Left ventricle myocardium inferior (tissue), 1 donor: ENCODE results near the gene GPR39. TPM values are rescaled to one million over a fixed set of nuclear protein-coding genes. Genes with fewer than 3 reads are reported as not detected.

Source experiments
- DNase-seq: peaks from one replicate; pipeline ENCODE4 v3.0.0-alpha.2; 2020
- H3K27ac ChIP-seq: fragments of 200-600 bp; replicated peaks from 2 replicates; pipeline ENCODE4 v1.8.0; 2021
- H3K27me3 ChIP-seq: fragments of 200-600 bp; 2 replicates; pipeline ENCODE4 v1.8.0; 2021; ENCODE audit warnings: low read depth
- H3K36me3 ChIP-seq: fragments of 200-600 bp; 2 replicates; pipeline ENCODE4 v1.8.0; 2021
- H3K4me1 ChIP-seq: fragments of 200-600 bp; 2 replicates; pipeline ENCODE4 v1.8.0; 2021
- H3K4me3 ChIP-seq: fragments of 200-600 bp; 2 replicates; pipeline ENCODE4 v1.8.0; 2021; ENCODE audit warnings: mild to moderate bottlenecking, moderate library complexity
- H3K9me3 ChIP-seq: fragments of 200-600 bp; replicated peaks from 2 replicates; pipeline ENCODE4 v1.8.0; 2021
- intact Hi-C: fragments of 100-400 bp; cut with micrococcal nuclease; formaldehyde crosslinking; loops from one replicate; pipeline ENCODE4 v1.11.0; 2022
- total RNA-seq: library from RNA; stranded (reverse); fragmentation: NEBNext Ultra II Directional; extraction: Animal tissue kit (Norgen Biotek cat#: 25700); gene quantifications from one replicate; pipeline ENCODE4 v1.2.1, GENCODE V29; 2021
- TF ChIP-seq, protein P1 (sequence below): fragments of 200-600 bp; IDR thresholded peaks from 2 replicates; pipeline ENCODE4 v1.8.0; 2021; ENCODE audit warnings: antibody characterized with exemption, mild to moderate bottlenecking, borderline replicate concordance
- donor health status: DM: no; HTN: yes; CAD: no; lungs with severe emphysema.

The GPR39 gene
- total RNA-seq, 1 donor from 2014 or later, result not detected

DNA sequence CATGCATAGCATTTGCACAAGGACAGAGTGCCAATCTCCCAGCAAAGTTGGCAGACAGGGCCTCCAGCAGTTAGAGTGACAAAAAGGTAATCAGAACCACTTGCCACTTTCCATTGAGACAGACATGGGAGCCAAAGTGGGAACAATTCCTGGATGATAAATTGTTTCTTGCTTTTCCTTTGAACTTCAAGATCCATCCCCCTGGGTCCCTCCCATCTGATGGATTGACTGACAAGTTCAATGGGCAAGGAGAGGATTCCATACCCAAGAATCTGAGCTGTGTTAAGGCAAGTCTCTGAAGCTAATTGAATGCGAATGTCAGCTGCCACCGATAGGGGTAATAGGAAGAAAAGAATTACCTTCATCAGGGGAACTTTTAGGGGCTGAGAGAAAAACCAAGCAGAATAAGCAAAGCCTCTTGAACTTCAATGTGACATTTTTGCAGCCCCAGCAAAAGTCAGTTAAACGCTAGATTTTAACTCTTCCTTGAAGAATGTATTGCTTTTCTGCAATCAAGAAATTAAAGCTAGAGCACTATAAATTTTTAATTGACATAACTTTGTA is 156.9 kb downstream of the GPR39 start:
- TF ChIP-seq, protein P1, sequence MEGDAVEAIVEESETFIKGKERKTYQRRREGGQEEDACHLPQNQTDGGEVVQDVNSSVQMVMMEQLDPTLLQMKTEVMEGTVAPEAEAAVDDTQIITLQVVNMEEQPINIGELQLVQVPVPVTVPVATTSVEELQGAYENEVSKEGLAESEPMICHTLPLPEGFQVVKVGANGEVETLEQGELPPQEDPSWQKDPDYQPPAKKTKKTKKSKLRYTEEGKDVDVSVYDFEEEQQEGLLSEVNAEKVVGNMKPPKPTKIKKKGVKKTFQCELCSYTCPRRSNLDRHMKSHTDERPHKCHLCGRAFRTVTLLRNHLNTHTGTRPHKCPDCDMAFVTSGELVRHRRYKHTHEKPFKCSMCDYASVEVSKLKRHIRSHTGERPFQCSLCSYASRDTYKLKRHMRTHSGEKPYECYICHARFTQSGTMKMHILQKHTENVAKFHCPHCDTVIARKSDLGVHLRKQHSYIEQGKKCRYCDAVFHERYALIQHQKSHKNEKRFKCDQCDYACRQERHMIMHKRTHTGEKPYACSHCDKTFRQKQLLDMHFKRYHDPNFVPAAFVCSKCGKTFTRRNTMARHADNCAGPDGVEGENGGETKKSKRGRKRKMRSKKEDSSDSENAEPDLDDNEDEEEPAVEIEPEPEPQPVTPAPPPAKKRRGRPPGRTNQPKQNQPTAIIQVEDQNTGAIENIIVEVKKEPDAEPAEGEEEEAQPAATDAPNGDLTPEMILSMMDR, result no peak

DNA sequence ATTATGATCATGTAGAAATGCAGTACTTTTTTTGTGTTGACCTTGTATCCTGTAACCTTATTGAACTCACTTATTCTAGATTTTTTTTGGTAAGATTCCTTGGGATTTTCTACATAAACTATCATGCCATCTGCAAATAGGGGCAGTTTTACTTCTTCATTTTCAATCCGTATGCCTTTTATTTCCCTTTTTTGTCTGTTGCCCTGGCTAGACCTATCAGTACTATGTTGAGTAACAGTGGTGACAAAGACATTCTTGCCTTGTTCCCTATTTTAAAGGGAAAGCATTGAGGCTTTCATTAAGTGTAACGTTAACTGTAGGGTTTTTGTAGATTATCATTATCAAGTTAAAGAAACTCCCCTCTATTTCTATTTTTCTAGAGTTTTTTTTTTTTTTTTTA is 161.1 kb downstream of the GPR39 start:
- DNase-seq, result no peak
- Histone ChIP-seq H3K9me3 (no peaks in the 10 kb centered on the region), H3K36me3 (no peaks in the 10 kb centered on the region), H3K4me1 (no peaks in the 10 kb centered on the region), H3K4me3 (no peak overlapping the region), H3K27me3 (peaks cover 22% of the 10 kb centered on the region), H3K27ac (no peak overlapping the region)
- TF ChIP-seq, protein P1, result no peak
- intact Hi-C loops, result no loop called here

More for the DNA sequence above, 156.9 kb downstream of the GPR39 start:
- H3K27ac ChIP-seq, result no peak overlapping the region
- H3K9me3 ChIP-seq, result no peaks in the 10 kb centered on the region
- peaks cover 29% of the 10 kb centered on the region for H3K27me3 ChIP-seq
- intact Hi-C loops, result no loop called here
- no peaks in the 10 kb centered on the region for H3K4me1 ChIP-seq
- no peak for DNase-seq
- H3K4me3 ChIP-seq, result no peak overlapping the region
- no peaks in the 10 kb centered on the region for H3K36me3 ChIP-seq

DNA sequence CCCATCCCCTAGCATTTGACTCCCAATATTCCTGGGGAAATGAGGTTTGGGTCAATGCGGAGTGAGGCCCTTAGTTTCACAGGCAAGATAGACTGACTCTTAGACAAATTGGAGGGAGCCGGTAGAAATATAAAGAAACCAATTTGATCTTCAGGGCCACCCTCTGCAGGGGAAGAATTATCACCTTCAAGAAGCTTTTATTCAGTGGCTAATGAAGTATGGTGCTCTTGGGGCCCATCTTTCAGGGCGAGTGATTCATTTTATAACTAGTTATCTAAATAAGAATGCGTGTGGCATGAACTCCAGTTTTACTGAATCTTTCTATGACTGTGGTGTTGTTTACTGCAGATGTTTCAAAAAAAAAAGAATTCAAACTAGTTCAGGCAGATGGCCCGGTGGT is 165.0 kb downstream of the GPR39 start:
- intact Hi-C loops, result no loop called here
- no peak overlapping the region for H3K4me3 ChIP-seq
- H3K4me1 ChIP-seq, result no peaks in the 10 kb centered on the region
- no peaks in the 10 kb centered on the region for H3K9me3 ChIP-seq
- peaks cover 18% of the 10 kb centered on the region for H3K27me3 ChIP-seq
- TF ChIP-seq, protein P1, result no peak
- no peak overlapping the region for H3K27ac ChIP-seq
- DNase-seq, result no peak
- no peaks in the 10 kb centered on the region for H3K36me3 ChIP-seq

DNA sequence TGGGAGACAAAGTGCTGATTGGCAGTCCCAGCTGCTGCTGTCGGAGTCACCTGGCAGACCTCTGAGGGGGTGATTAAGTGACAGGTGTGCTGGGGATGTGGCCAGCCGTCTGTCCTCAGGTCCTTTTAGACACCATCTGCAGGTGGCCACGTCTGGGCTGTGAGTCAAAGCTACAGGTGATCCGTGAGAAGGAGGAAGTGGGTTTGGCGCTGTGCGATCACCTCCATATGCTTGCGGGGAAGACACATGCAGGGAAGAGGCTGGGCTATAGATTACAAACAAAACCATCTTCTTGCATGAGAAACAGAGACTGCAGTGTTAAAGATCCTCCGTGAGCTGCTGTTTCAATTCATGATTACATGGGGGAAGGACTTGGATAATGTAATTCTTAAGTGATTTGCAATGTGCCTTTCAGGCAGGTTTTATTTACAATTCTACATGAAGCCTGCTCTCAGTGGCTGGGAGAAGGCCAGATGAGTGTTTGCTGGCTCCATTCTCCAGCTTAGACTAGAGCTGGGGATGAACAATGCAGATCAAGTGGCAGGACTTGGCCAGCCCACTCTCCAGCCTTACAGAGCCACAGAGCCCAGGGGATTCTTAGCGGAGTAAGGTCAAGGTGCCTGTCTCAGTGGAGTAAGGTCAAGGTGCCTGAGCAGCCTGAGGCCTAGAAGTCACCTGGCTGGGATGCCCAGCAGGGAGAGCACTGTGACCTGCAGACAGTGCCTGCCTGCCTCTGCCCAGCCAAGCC is 165.6 kb downstream of the GPR39 start:
- Histone ChIP-seq H3K27me3 (peaks cover 18% of the 10 kb centered on the region), H3K9me3 (no peaks in the 10 kb centered on the region), H3K27ac (no peak overlapping the region), H3K4me1 (no peaks in the 10 kb centered on the region), H3K36me3 (no peaks in the 10 kb centered on the region), H3K4me3 (no peak overlapping the region)
- intact Hi-C loops, result no loop called here
- no peak for DNase-seq
- TF ChIP-seq, protein P1, result no peak

DNA sequence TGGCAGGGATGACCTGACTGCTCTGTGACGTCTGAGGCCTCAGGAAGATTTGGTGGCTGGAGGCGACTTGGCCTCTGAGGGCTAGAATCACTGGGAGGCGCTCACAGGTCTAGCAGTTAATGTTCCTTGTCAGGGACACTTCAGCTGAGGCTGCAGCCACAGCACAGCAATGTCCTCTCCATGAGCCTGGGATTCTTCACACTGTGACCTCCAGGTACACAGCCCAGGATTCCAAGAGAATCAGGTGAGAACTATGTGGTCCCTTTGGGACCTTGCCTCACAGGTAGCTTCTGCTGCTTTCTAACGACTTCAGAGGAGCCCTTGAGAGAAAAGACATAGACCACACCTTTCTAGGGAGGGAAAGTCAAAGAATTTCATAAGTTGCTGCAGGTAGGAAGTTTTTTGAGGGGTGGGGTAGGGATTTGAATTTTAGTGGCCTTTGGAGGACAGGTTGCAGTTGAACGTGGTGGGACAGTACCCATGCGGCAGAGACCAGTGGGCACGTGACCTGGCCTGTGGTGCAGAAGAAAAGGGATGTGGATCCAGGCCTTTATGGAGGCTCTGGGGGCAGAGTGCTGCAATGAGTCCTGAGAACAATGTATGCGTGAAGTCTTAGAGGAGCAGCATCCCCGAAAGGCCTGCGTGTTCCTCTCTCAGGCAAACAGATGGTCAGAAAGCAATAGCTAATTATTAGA is 167.2 kb downstream of the GPR39 start:
- intact Hi-C loops, result no loop called here
- TF ChIP-seq, protein P1, result no peak
- Histone ChIP-seq H3K9me3 (no peaks in the 10 kb centered on the region), H3K27ac (no peak overlapping the region), H3K27me3 (peaks cover 18% of the 10 kb centered on the region), H3K4me1 (no peaks in the 10 kb centered on the region), H3K36me3 (no peaks in the 10 kb centered on the region), H3K4me3 (no peak overlapping the region)
- DNase-seq, result no peak
